ENCODE data around the gene GMNN. TPM values are rescaled to one million over a fixed set of nuclear protein-coding genes. Genes with fewer than 3 reads are reported as not detected.
"Not testable (repeated sequence)": the region's sequence is repeated elsewhere in the genome, so short reads cannot be mapped to it uniquely, and the experiment has no call there.

GMNN gene
- total RNA-seq, 1 donor from 2014 or later = 24.0 TPM

DNA sequence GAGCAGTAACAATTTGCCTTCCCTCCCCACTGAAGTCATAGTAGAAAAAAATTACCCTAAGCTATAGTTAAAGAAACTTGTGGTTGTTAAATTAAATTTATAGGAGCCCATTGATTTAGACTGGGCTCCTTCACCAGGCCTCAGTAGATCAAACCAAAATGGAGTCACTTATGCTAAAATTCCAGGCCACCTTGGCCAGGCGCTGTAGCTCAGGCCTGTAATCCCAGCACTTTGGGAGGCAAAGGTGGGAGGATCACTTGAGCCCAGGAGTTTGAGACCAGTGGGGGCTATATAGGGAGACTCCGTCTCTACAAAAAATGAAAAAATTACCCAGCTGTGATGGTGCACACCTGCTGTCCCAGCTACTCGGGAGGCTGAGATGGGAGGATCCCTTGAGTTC lies 15.0 kb upstream of the GMNN start:
- Histone ChIP-seq H3K4me3 (ENCODE audit: low read depth, low read length) (no peak overlapping the region), H3K36me3 (ENCODE audit: control insufficient read depth, insufficient read depth, low read length) (no peaks in the 10 kb centered on the region), H3K27me3 (ENCODE audit: control insufficient read depth, insufficient read depth, low read length) (no peaks in the 10 kb centered on the region)
- TF ChIP-seq, protein P1, sequence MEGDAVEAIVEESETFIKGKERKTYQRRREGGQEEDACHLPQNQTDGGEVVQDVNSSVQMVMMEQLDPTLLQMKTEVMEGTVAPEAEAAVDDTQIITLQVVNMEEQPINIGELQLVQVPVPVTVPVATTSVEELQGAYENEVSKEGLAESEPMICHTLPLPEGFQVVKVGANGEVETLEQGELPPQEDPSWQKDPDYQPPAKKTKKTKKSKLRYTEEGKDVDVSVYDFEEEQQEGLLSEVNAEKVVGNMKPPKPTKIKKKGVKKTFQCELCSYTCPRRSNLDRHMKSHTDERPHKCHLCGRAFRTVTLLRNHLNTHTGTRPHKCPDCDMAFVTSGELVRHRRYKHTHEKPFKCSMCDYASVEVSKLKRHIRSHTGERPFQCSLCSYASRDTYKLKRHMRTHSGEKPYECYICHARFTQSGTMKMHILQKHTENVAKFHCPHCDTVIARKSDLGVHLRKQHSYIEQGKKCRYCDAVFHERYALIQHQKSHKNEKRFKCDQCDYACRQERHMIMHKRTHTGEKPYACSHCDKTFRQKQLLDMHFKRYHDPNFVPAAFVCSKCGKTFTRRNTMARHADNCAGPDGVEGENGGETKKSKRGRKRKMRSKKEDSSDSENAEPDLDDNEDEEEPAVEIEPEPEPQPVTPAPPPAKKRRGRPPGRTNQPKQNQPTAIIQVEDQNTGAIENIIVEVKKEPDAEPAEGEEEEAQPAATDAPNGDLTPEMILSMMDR (IDR thresholded peaks at IDR 0.05; ENCODE audit: insufficient read depth, low read length, poor library complexity, severe bottlenecking) = no peak
- DNase-seq (ENCODE audit: low read depth) = no peak

DNA sequence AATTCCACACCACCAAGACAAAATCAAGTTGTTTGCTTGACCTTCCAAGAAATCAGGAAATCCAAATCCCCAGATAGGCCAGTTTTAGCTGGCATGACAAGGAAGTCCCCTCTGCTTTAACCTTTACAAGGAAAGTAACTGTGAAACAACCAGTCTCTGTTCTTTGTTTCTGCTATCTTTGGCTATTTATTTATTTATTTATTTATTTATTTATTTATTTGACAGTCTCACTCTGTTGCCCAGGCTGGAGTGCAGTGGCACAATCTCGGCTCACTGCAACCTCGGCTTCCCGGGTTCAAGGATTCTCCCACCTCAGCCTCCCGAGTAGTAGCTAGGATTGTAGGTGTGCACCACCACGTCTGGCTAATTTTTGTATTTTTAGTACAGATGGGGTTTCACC lies 14.5 kb upstream of the GMNN start:
- TF ChIP-seq, protein P1 (IDR thresholded peaks at IDR 0.05; ENCODE audit: insufficient read depth, low read length, poor library complexity, severe bottlenecking) = no peak
- Histone ChIP-seq H3K36me3 (ENCODE audit: control insufficient read depth, insufficient read depth, low read length) (no peaks in the 10 kb centered on the region), H3K27me3 (ENCODE audit: control insufficient read depth, insufficient read depth, low read length) (no peaks in the 10 kb centered on the region), H3K4me3 (ENCODE audit: low read depth, low read length) (no peak overlapping the region)
- no peak for DNase-seq (ENCODE audit: low read depth)

DNA sequence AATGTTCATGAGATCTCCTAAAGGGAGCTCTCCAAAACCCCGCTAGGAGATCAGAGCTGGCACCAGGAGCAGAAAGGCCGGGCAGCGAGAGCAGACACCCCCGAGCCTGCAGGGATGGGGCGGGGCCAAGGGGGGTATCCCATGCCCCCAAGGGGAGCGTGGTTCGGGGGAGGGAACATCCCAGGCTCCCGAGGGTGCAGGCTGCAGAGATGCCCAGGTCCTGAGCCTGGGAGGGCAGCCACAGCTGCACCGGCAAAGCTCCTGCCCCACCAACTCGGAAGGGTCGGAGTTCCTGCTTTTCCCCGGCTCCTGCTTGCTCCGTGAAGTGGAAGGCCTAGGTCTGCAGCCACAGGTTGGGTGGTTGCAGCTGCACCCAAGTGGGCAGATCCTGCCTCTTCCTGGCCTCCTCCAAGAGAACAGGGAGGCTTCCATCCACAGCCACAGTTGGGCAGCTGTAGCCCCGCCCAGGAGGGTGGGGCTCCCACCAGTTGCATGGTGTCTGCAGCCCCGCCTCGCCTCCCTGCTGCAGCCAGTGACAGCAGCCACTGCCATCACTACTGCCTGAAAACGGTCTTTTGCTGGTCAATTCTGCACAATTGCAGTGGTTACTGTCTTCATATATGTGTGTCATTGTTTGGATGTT lies 13.4 kb upstream of the GMNN start:
- no peak for DNase-seq (ENCODE audit: low read depth)
- H3K36me3 ChIP-seq (ENCODE audit: control insufficient read depth, insufficient read depth, low read length) = no peaks in the 10 kb centered on the region
- TF ChIP-seq, protein P1 (IDR thresholded peaks at IDR 0.05; ENCODE audit: insufficient read depth, low read length, poor library complexity, severe bottlenecking) = no peak
- no peaks in the 10 kb centered on the region for H3K27me3 ChIP-seq (ENCODE audit: control insufficient read depth, insufficient read depth, low read length)
- no peak overlapping the region for H3K4me3 ChIP-seq (ENCODE audit: low read depth, low read length)

DNA sequence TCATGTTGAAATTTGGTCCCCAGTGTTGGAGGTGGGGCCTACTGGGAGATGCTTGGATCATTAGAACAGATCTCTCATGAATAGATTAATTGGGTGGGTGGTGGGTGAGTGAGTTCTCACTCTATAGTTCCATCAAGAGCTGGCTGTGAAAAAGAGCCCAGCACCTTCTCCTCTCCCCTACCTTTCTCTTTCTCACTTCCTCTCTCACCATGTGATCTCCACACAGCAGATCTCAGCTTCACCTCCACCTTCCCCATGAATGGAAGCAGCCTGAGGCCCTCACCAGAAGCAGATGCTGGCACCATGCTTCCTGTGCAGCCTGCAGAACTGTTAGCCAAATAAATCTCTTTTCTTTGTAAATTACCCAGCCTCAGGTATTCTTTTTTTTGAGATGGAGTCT lies 12.9 kb upstream of the GMNN start:
- TF ChIP-seq, protein P1 (IDR thresholded peaks at IDR 0.05; ENCODE audit: insufficient read depth, low read length, poor library complexity, severe bottlenecking) = no peak
- no peak overlapping the region for H3K4me3 ChIP-seq (ENCODE audit: low read depth, low read length)
- H3K36me3 ChIP-seq (ENCODE audit: control insufficient read depth, insufficient read depth, low read length) = no peaks in the 10 kb centered on the region
- H3K27me3 ChIP-seq (ENCODE audit: control insufficient read depth, insufficient read depth, low read length) = no peaks in the 10 kb centered on the region
- DNase-seq (ENCODE audit: low read depth) = no peak

DNA sequence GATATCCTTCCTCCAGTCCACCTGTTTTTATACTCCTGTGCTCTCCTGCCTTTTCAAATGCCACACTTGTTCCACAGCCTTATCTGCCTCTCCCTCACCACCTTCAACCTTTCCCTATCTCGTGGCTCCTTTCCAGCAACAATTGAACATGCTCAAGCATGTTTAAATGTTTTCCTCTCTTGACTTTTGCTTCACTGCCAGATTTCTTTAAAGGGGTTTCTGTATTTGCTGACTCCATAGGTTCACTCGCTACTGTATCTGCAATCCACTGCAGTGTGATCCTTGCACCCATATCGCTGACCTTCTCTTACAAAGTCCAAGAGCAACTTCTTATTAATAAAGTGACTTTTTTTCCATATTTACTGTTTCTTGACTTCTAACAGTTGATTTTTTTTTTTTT lies 11.2 kb upstream of the GMNN start:
- TF ChIP-seq, protein P1 (IDR thresholded peaks at IDR 0.05; ENCODE audit: insufficient read depth, low read length, poor library complexity, severe bottlenecking) = no peak
- H3K4me3 ChIP-seq (ENCODE audit: low read depth, low read length) = no peak overlapping the region
- H3K27me3 ChIP-seq (ENCODE audit: control insufficient read depth, insufficient read depth, low read length) = no peaks in the 10 kb centered on the region
- H3K36me3 ChIP-seq (ENCODE audit: control insufficient read depth, insufficient read depth, low read length) = no peaks in the 10 kb centered on the region
- DNase-seq (ENCODE audit: low read depth) = no peak

DNA sequence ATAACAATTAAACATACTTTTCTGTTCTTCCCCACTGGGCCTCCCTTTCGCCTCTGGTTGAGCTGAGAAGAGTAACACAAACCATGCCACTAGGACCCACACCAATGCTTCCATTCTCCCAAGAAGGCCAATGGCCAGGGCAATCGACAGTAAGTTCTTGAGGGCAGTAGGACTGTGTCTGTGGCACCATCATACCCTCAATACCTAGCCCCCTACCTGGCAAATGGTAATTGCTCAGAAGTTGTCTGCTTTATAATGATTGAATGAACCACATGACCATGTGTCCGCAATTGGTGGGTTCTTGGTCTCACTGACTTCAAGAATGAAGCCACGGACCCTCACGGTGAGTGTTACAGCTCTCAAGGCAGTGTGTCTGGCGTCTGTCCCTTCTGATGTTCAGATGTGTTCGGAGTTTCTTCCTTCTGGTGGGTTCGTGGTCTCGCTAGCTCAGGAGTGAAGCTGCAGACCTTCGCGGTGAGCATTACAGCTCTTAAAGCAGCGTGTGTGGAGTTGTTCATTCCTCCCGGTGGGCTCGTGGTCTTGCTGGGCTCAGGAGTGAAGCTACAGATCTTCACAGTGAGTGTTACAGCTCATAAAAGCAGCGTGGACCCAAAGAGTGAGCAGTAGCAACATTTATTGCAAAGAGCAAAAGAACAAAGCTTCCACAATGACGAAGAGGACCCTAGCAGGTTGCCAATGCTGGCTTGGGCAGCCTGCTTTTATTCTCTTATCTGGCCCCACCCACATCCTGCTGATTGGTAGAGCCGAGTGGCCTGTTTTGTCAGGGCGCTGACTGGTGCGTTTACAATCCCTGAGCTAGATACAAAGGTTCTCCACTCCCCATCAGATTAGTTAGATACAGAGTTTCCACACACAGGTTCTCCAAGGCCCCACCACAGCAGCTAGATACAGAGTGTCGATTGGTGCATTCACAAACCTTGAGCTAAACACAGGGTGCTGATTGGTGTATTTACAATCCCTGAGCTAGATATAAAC lies 9.6 kb upstream of the GMNN start:
- not testable (repeated sequence) for DNase-seq (ENCODE audit: low read depth); H3K36me3 ChIP-seq (ENCODE audit: control insufficient read depth, insufficient read depth, low read length); H3K27me3 ChIP-seq (ENCODE audit: control insufficient read depth, insufficient read depth, low read length); H3K4me3 ChIP-seq (ENCODE audit: low read depth, low read length)

DNA sequence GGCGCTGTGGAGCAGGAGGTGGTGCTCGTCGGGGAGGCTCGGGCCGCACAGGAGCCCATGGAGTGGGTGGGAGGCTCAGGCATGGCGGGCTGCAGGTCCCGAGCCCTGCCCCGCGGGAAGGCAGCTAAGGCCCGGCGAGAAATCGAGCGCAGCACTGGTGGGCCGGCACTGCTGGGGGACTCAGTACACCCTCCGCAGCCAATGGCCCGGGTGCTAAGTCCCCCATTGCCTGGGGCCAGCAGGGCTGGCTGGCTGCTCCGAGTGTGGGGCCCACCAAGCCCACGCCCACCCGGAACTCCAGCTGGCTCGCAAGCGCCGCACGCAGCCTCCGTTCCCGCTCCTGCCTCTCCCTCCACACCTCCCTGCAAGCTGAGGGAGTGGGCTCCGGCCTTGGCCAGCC lies 8.8 kb upstream of the GMNN start:
- H3K27me3 ChIP-seq (ENCODE audit: control insufficient read depth, insufficient read depth, low read length); H3K4me3 ChIP-seq (ENCODE audit: low read depth, low read length); DNase-seq (ENCODE audit: low read depth); H3K36me3 ChIP-seq (ENCODE audit: control insufficient read depth, insufficient read depth, low read length): not testable (repeated sequence)
